Measurements from ENCODE around the gene PEAR1. TPM values are rescaled to one million over a fixed set of nuclear protein-coding genes. Genes with fewer than 3 reads are reported as not detected.

Gene PEAR1
- total and polyA plus RNA-seq, 2 donors (not counting 1 experiment from before 2014, with no cell fraction given), result 2.6 to 41.5 TPM

DNA sequence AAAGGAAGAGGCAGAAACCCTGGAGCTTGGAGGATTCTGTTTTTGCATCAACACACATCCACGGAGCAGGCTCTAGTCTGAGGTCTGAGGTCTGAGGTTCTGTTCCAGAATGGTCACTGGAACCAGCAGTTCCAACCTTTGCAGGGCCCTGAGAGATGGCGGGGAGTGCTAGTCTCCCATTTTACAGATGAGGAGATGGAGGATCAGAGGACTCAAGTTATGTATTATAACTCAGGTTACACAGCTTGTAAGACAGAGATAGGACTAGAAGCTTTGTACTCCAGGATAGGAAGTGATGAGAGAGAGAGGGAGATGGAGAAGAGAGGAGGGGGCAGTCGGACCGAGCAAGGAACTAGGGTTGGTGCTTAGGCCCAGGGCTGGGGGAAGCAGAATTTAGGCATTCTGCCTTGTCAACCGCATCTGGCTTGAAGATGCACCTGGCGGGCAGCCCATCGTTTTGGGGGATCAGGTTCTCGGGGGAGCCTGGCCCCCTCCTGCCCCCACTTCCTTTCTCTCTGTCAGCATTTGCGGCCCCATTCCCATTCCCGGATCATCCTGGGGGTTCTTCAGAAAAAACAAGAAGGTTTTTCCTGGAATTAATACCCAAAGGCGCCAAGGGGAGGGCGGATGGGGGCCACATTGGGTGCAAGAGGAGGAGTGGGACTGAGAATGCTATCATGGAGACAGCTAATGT lies 5.6 kb downstream of the PEAR1 start:
- H3K4me3 ChIP-seq (replicated peaks in 1 of 4; ENCODE audit: control extremely low read depth in 1 of 4, insufficient read depth in 1 of 4, low read depth in 3 of 4, low read length in 4 of 4), result no peak overlapping the region
- no peak for DNase-seq (ENCODE audit: low read depth in 2 of 2)
- no peaks in the 10 kb centered on the region for H3K27me3 ChIP-seq (ENCODE audit: control insufficient read depth, insufficient read depth, low read length)
- no peaks in the 10 kb centered on the region for H3K9me3 ChIP-seq (ENCODE audit: control insufficient read depth, insufficient read depth, low read depth, low read length)
- no peak overlapping the region for H2AFZ ChIP-seq (ENCODE audit: low read length)
- H3K36me3 ChIP-seq (ENCODE audit: control insufficient read depth, insufficient read depth, low read length), result peaks cover 4% of the 10 kb centered on the region
- H3K4me2 ChIP-seq (ENCODE audit: extremely low read depth, insufficient read depth, low read length), result no peak overlapping the region
- H3K27ac ChIP-seq (ENCODE audit: insufficient read depth, low read length), result peak overlapping the region; percentile 95
- no peaks in the 10 kb centered on the region for H4K20me1 ChIP-seq (ENCODE audit: control insufficient read depth, extremely low read depth, insufficient read depth, low read length)
- H3K79me2 ChIP-seq (ENCODE audit: control insufficient read depth, insufficient read depth, low read length), result peaks cover 75% of the 10 kb centered on the region
- peaks cover 73% of the 10 kb centered on the region for H3K4me1 ChIP-seq (ENCODE audit: control insufficient read depth, extremely low read depth, insufficient read depth, low read length)
- TF ChIP-seq EZH2 (IDR thresholded peaks at IDR 0.05; ENCODE audit: low read length, missing control alignments), result no peak
- TF ChIP-seq, protein P1, sequence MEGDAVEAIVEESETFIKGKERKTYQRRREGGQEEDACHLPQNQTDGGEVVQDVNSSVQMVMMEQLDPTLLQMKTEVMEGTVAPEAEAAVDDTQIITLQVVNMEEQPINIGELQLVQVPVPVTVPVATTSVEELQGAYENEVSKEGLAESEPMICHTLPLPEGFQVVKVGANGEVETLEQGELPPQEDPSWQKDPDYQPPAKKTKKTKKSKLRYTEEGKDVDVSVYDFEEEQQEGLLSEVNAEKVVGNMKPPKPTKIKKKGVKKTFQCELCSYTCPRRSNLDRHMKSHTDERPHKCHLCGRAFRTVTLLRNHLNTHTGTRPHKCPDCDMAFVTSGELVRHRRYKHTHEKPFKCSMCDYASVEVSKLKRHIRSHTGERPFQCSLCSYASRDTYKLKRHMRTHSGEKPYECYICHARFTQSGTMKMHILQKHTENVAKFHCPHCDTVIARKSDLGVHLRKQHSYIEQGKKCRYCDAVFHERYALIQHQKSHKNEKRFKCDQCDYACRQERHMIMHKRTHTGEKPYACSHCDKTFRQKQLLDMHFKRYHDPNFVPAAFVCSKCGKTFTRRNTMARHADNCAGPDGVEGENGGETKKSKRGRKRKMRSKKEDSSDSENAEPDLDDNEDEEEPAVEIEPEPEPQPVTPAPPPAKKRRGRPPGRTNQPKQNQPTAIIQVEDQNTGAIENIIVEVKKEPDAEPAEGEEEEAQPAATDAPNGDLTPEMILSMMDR (conservative IDR thresholded peaks at IDR 0.05 in 1 of 2, IDR thresholded peaks at IDR 0.05 in 1 of 2; ENCODE audit: low read depth in 1 of 2, low read length in 2 of 2), result no peak
- H3K9ac ChIP-seq (ENCODE audit: insufficient read depth, low read length), result peak overlapping the region; percentile 50

DNA sequence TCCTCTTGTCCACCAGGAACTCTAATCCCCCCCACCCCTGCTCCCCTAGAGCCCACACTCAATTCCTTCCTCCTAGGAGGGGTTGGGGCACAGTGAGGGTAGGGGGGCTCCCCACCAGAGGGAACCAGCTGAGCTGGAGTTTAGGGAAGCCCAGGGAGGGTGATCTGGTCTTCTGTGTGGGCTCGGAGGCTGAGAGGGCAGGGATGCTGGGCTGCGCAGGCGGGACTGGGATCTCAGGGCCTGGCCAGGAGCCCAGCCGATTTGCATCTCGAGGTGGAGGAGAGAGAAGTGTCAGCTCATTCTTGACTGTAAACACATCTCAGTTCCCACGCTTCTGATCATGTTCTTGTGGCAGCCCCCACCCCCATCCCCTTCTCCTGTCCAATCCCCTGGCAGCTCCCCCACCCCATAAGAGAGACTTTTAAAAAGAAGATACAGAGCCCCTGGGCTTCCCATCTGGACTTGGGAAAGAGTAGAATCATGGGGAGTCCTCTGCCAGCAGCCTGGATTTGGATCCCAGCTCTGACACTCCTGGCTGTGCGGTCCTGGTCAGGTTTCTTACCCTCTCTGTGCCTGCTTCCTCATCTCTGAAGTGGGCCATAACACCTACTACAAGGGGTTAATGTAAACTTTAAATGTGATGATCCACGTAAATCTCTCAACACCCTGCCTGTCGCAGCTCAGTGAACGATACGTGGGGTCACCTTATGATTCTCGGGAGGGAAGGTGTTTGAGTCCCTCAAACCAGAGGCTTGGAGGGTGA lies 6.6 kb downstream of the PEAR1 start:
- Histone ChIP-seq H3K79me2 (ENCODE audit: control insufficient read depth, insufficient read depth, low read length) (peaks cover 76% of the 10 kb centered on the region), H3K9me3 (ENCODE audit: control insufficient read depth, insufficient read depth, low read depth, low read length) (no peaks in the 10 kb centered on the region), H3K4me1 (ENCODE audit: control insufficient read depth, extremely low read depth, insufficient read depth, low read length) (peaks cover 77% of the 10 kb centered on the region), H2AFZ (ENCODE audit: low read length) (no peak overlapping the region), H3K4me3 (replicated peaks in 1 of 4; ENCODE audit: control extremely low read depth in 1 of 4, insufficient read depth in 1 of 4, low read depth in 3 of 4, low read length in 4 of 4) (no peak overlapping the region), H3K9ac (ENCODE audit: insufficient read depth, low read length) (peak overlapping the region; percentile 54), H3K27me3 (ENCODE audit: control insufficient read depth, insufficient read depth, low read length) (no peaks in the 10 kb centered on the region), H3K36me3 (ENCODE audit: control insufficient read depth, insufficient read depth, low read length) (peaks cover 6% of the 10 kb centered on the region), H3K27ac (ENCODE audit: insufficient read depth, low read length) (peak overlapping the region; percentile 95), H4K20me1 (ENCODE audit: control insufficient read depth, extremely low read depth, insufficient read depth, low read length) (no peaks in the 10 kb centered on the region), H3K4me2 (ENCODE audit: extremely low read depth, insufficient read depth, low read length) (no peak overlapping the region)
- DNase-seq (ENCODE audit: low read depth in 2 of 2), result peak; percentile 59 to 72
- no peak for TF ChIP-seq EZH2 (IDR thresholded peaks at IDR 0.05; ENCODE audit: low read length, missing control alignments)
- TF ChIP-seq, protein P1 (conservative IDR thresholded peaks at IDR 0.05 in 1 of 2, IDR thresholded peaks at IDR 0.05 in 1 of 2; ENCODE audit: low read depth in 1 of 2, low read length in 2 of 2), result no peak

- H3K36me3 ChIP-seq (ENCODE audit: control insufficient read depth, insufficient read depth, low read length), result peaks cover 11% of the 10 kb centered on the region
- peaks cover 76% of the 10 kb centered on the region for H3K4me1 ChIP-seq (ENCODE audit: control insufficient read depth, extremely low read depth, insufficient read depth, low read length)
- H3K27ac ChIP-seq (ENCODE audit: insufficient read depth, low read length), result peak overlapping the region; percentile 69
- H2AFZ ChIP-seq (ENCODE audit: low read length), result no peak overlapping the region
- no peak overlapping the region for H3K4me2 ChIP-seq (ENCODE audit: extremely low read depth, insufficient read depth, low read length)
- no peaks in the 10 kb centered on the region for H3K9me3 ChIP-seq (ENCODE audit: control insufficient read depth, insufficient read depth, low read depth, low read length)
- H3K9ac ChIP-seq (ENCODE audit: insufficient read depth, low read length), result no peak overlapping the region
- no peak overlapping the region for H3K4me3 ChIP-seq (replicated peaks in 1 of 4; ENCODE audit: control extremely low read depth in 1 of 4, insufficient read depth in 1 of 4, low read depth in 3 of 4, low read length in 4 of 4)
- no peak for DNase-seq (ENCODE audit: low read depth in 2 of 2)
- no peaks in the 10 kb centered on the region for H3K27me3 ChIP-seq (ENCODE audit: control insufficient read depth, insufficient read depth, low read length)
- H4K20me1 ChIP-seq (ENCODE audit: control insufficient read depth, extremely low read depth, insufficient read depth, low read length), result no peaks in the 10 kb centered on the region
- peaks cover 79% of the 10 kb centered on the region for H3K79me2 ChIP-seq (ENCODE audit: control insufficient read depth, insufficient read depth, low read length)
- no peak for TF ChIP-seq EZH2 (IDR thresholded peaks at IDR 0.05; ENCODE audit: low read length, missing control alignments)
- TF ChIP-seq, protein P1 (conservative IDR thresholded peaks at IDR 0.05 in 1 of 2, IDR thresholded peaks at IDR 0.05 in 1 of 2; ENCODE audit: low read depth in 1 of 2, low read length in 2 of 2), result no peak
These were observed 7.5 kb downstream of the PEAR1 start for GRCh38 chr1:156900896-156901589.

Measured in fibroblast of lung (primary cell).